ENCODE measurements around the gene ARSA.

DNA sequence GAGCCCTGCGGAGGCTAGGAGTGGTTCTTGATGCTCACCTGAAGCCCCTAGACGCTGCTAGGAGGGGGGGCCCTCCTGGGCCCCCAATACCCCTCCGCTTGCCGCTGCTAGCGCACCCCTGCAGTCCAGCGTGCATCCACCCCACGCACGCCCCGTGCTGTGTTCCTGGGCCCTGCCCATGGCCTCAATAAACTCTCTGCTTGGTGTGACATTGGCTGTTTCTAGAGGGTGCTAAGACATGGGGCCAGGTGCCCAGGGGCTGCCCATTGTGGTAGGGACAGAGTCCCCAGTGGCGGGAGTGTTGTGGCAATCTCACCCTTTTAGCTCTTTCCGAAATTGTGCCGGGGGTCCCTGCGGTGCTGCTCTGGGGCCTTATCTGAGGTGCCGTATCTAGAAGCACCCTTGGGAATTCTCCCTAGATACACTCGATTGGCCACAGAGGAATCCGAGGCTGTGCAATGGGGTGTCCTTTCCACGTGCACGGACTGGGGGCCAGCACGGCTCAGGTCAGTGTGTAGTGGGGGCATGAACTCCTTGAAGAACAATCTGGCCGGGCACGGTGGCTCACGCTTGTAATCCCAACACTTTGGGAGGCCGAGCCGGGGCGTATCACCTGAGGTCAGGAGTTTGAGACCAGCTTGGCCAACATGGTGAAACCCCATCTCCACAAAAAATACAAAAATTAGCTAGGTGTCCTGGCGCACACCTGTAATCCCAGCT lies 16.5 kb downstream of the ARSA start:
- no peak for TF ChIP-seq CTCF (IDR thresholded peaks at IDR 0.05)
- TF ChIP-seq POLR2A (IDR thresholded peaks at IDR 0.05), result no peak

All from heart left ventricle (tissue), 13 donors.